ENCODE results near the gene MYO7B. TPM values are rescaled to one million over a fixed set of nuclear protein-coding genes. Genes with fewer than 3 reads are reported as not detected.

The MYO7B gene
- total RNA-seq, 1 donor from 2014 or later: 0.07 TPM

DNA sequence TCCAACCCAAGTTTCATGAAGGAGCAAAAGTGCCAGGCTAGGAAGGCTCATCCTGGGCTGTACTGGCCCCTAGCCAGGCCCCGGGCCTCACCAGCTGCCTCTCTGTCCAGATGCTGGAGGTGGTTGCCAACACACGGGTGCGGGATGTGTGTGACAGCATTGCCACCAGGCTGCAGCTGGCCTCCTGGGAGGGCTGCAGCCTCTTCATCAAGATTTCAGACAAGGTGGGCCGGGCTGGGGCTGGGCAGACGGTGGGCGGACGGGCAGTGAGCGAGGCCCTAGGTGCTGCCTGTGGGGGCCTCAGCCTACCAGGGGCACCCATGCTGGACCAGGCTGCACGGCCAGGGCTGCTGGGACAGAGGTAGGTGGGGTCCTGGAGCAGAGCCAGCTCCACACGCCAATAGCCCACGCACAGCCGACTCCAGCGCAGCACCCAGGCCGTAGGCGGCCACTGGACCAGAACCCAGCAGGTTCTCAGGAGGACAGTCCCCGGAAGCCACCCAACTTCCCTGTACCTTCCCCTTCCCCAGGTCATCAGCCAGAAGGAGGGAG lies 98.7 kb downstream of the MYO7B start:
- no peak for DNase-seq (ENCODE audit: low spot score)
- peaks cover 10% of the 10 kb centered on the region for H3K4me1 Mint-ChIP-seq (ENCODE audit: low read depth)
- no peaks in the 10 kb centered on the region for H3K9me3 Mint-ChIP-seq
- intact Hi-C loops (cut with micrococcal nuclease): no loop called here
- no peaks in the 10 kb centered on the region for H3K36me3 Mint-ChIP-seq (ENCODE audit: low read depth)
- H3K27ac Mint-ChIP-seq: no peak overlapping the region
- H3K4me3 Mint-ChIP-seq (ENCODE audit: low read depth): no peak overlapping the region
- H3K27me3 Mint-ChIP-seq (ENCODE audit: low read depth): no peaks in the 10 kb centered on the region

DNA sequence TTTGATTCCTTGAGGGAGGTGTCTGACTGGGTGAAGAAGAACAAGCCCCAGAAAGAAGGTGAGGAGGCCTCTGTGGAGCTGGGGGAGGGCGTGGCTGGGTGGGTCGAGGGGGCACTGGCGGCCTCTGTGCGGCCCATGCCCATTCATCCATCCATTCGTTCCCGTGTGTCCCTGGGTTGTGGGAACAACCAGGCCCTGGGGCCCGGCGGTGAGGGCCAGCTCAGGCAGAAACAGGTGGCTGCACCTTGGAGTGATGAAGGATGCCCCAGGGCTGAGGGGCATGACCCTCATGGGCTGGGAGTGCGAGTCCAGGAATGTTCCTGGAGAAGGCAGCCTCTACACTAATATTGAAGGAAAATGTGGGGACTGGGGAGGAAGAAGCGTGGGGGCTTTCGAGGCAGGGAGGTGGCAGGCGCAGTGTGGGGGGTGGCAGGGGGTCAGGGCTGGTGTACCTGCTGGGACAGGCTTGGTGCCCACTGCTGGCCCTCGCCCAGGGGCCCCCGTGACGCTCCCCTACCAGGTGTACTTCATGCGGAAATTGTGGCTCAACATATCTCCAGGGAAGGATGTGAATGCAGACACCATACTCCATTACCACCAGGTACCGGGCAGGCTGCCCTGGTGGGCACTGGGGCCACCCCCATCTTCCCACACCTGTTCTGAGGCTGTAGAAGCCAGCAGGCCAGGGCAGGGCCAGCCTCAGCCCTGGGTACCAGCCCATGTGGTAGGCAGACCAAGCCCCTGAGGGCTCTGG lies 99.3 kb downstream of the MYO7B start:
- H3K4me1 Mint-ChIP-seq (ENCODE audit: low read depth): peaks cover 10% of the 10 kb centered on the region
- intact Hi-C loops (cut with micrococcal nuclease): no loop called here
- no peak for DNase-seq (ENCODE audit: low spot score)
- no peaks in the 10 kb centered on the region for H3K27me3 Mint-ChIP-seq (ENCODE audit: low read depth)
- no peaks in the 10 kb centered on the region for H3K9me3 Mint-ChIP-seq
- H3K36me3 Mint-ChIP-seq (ENCODE audit: low read depth): no peaks in the 10 kb centered on the region
- H3K4me3 Mint-ChIP-seq (ENCODE audit: low read depth): no peak overlapping the region
- no peak overlapping the region for H3K27ac Mint-ChIP-seq

DNA sequence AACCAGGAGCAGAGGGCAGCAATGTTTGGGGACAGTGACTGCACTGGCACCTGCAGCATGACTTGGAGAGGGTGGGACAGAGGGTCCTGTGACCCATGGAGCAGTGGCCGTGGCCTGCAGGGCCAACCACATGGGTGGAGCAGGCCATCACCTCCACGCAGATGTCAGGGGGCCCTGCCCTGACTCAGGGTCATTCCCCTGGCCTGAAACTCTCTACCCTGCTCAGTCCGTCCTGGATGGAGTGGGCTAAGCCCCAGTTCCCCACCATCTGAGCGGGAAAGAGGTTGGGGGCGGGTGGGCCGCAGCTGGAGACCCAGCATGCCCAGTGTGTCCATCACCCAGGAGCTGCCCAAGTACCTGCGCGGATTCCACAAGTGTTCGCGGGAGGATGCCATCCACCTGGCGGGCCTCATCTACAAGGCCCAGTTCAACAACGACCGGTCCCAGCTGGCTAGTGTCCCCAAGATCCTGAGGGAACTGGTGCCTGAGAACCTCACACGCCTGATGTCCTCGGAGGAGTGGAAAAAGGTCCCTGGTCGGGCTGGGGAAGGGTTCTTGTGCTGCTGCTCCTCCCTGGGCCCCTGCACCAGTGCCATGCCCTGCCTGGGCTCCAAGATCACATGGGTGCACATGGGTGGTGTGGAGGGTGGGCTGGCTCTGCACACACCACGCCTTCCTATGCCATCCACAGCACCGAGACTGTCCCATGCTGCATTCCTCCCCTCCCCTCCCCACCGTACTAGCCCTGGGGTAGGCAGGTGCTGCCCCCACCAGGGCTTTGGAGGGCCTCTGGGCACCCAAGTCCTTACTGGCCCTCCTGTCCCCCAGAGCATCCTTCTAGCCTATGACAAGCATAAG lies 100.1 kb downstream of the MYO7B start:
- H3K4me3 Mint-ChIP-seq (ENCODE audit: low read depth): no peak overlapping the region
- no peak for DNase-seq (ENCODE audit: low spot score)
- no peaks in the 10 kb centered on the region for H3K36me3 Mint-ChIP-seq (ENCODE audit: low read depth)
- H3K4me1 Mint-ChIP-seq (ENCODE audit: low read depth): peaks cover 10% of the 10 kb centered on the region
- H3K27me3 Mint-ChIP-seq (ENCODE audit: low read depth): no peaks in the 10 kb centered on the region
- no peaks in the 10 kb centered on the region for H3K9me3 Mint-ChIP-seq
- intact Hi-C loops (cut with micrococcal nuclease): no loop called here
- no peak overlapping the region for H3K27ac Mint-ChIP-seq

DNA sequence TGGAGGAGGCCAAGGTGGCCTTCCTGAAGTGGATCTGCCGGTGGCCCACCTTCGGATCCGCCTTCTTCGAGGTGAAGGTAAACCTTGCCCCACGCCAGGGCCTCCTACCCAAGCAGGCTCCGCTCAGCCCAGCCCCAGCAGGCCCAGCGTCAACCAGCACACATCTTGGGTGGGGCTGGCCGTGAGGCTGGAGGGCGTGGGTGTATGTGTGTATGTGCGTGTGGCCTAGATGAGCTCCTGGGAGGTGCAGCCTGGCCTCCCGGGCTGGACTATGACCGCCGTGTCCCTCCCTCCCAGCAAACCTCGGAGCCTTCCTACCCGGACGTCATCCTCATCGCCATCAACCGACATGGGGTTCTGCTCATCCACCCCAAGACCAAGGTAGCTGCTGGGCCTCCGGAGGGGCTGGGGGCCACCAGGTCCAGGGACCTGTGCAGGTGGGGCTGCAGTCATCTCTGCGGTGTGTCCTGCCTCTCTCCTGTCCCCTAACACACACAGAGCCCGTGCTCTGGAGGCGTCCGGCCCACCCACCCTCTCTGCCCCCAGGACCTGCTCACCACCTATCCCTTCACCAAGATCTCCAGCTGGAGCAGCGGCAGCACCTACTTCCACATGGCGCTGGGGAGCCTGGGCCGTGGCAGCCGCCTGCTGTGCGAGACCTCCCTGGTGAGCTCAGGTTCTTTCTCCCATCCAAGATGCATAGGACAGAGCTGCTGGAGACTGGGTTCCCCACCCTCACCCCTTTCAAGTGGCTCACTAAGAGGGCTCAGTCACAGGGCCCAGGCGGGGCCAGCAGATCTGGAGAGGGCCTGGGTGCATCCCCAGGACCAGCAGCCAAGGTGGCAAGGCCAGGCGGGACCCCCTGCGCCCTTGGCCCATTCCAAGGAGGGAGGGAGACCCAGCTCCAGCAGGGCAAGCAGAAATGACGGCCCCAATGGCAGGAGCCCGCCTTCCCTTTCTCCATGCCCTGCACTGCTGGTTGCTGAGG lies 101.1 kb downstream of the MYO7B start:
- no peak overlapping the region for H3K4me3 Mint-ChIP-seq (ENCODE audit: low read depth)
- no peaks in the 10 kb centered on the region for H3K27me3 Mint-ChIP-seq (ENCODE audit: low read depth)
- no peaks in the 10 kb centered on the region for H3K9me3 Mint-ChIP-seq
- H3K27ac Mint-ChIP-seq: no peak overlapping the region
- intact Hi-C loops (cut with micrococcal nuclease): no loop called here
- peaks cover 13% of the 10 kb centered on the region for H3K4me1 Mint-ChIP-seq (ENCODE audit: low read depth)
- no peaks in the 10 kb centered on the region for H3K36me3 Mint-ChIP-seq (ENCODE audit: low read depth)
- no peak for DNase-seq (ENCODE audit: low spot score)

DNA sequence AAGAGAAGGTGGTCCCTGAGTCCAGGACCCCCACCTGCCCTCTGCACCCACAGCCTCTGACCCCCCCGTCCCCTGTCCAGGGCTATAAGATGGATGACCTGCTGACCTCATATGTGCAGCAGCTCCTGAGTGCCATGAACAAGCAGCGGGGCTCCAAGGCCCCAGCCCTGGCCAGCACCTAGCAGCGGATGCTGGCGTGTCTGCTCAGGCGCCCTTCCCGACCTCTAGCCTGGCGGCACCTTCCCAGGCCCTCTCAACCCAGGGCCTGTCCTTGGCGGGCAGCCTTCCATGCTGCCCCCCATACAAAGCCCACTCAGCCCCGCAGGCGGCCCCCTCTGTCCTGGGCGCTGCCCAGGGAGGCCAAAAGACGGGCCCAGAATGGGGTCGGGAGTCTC lies 101.8 kb downstream of the MYO7B start:
- intact Hi-C loops (cut with micrococcal nuclease): no loop called here
- peaks cover 13% of the 10 kb centered on the region for H3K4me1 Mint-ChIP-seq (ENCODE audit: low read depth)
- DNase-seq (ENCODE audit: low spot score): no peak
- H3K27me3 Mint-ChIP-seq (ENCODE audit: low read depth): no peaks in the 10 kb centered on the region
- H3K36me3 Mint-ChIP-seq (ENCODE audit: low read depth): no peaks in the 10 kb centered on the region
- H3K4me3 Mint-ChIP-seq (ENCODE audit: low read depth): no peak overlapping the region
- H3K27ac Mint-ChIP-seq: no peak overlapping the region
- H3K9me3 Mint-ChIP-seq: no peaks in the 10 kb centered on the region

DNA sequence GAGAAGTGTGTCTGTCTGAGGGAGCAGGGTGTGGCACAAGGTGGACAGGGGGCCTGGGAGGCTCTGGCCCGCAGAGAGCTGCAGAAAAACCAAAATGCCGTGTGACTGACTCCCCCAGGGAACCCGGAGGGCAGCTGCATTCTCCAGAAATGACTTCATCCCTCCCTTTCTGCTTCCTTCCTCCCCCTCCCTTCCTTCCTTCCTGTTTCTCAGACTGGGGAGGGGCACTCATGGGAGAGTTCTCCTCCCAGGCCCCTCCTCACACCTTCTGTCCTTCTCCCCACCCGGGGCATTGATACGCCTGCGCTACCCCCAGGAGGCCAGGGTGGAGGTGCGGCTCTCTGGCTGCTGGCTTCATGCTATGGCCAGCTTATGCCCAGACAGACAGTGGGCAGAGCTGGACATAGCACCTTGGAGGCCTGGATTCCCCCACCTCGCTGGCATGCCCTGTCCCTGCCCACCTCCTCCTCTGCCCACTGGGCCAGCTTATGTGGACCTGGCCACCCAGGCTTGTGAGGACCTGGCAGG lies 102.3 kb downstream of the MYO7B start:
- intact Hi-C loops (cut with micrococcal nuclease): no loop called here

DNA sequence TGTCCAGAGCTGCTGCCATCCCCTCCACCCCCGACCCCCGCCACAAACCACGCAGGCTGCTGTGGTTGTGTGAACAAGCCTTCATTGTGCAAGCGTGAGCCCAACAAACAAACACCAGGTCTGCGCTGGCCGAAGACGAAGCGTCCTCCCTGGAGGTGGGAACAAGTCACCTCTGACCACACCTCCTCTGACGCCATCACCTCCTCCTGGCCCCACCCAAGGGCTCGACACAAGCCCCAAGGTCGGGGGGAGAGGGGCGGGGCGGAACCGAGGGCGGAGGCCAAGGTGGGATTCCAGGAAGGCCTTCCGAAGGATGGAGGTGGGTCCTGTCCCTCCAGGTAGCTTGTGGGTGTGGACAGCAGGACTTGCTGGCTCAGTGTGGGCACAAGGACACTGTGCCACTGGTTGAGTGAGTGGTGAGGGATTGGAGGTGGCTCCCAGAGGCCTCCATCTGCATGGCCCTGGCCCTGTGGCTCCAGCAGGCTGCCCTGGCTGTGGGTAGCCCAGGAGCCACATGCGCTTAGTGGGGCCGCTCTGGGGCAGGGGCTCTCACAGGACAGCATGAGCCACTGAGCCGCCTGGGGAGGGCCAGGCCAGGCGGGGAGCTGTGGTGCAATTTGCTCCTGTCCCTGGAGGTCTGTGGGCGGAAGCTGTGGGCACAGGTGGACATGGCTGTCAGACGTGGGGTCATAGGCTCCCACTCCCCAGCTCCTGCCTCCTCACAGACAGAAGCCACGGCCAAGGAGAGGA lies 103.1 kb downstream of the MYO7B start:
- Mint-ChIP-seq H3K9me3 (no peaks in the 10 kb centered on the region), H3K27ac (peak overlapping the region; percentile 78), H3K27me3 (ENCODE audit: low read depth) (no peaks in the 10 kb centered on the region), H3K36me3 (ENCODE audit: low read depth) (no peaks in the 10 kb centered on the region), H3K4me3 (ENCODE audit: low read depth) (no peak overlapping the region), H3K4me1 (ENCODE audit: low read depth) (peaks cover 10% of the 10 kb centered on the region)
- intact Hi-C loops (cut with micrococcal nuclease): no loop called here
- DNase-seq (ENCODE audit: low spot score): no peak

More for the DNA sequence above, 102.3 kb downstream of the MYO7B start:
- H3K4me3 Mint-ChIP-seq (ENCODE audit: low read depth): no peak overlapping the region
- H3K4me1 Mint-ChIP-seq (ENCODE audit: low read depth): peaks cover 13% of the 10 kb centered on the region
- H3K27ac Mint-ChIP-seq: peak overlapping the region; percentile 78
- H3K9me3 Mint-ChIP-seq: no peaks in the 10 kb centered on the region
- H3K27me3 Mint-ChIP-seq (ENCODE audit: low read depth): no peaks in the 10 kb centered on the region
- no peak for DNase-seq (ENCODE audit: low spot score)
- no peaks in the 10 kb centered on the region for H3K36me3 Mint-ChIP-seq (ENCODE audit: low read depth)

DNA sequence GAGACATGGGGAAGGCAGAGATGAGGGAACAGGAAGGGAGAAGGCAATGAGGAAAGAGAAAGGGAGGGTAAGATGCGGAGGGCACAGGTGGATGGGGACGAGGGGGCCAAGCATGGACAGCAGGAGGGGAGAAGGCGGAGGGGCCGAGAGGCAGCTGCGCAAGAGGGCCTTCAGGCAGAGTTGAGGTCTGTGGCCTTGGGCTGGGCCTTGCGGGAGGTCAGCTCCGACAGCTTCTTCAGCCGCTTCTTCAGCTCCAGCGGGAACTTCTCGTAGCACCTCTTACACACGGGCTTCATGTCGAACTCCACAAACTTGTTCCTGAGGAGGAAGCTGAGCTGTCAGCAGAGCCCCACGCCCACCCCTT lies 103.6 kb downstream of the MYO7B start:
- Mint-ChIP-seq H3K4me3 (ENCODE audit: low read depth) (no peak overlapping the region), H3K4me1 (ENCODE audit: low read depth) (peaks cover 10% of the 10 kb centered on the region), H3K36me3 (ENCODE audit: low read depth) (no peaks in the 10 kb centered on the region), H3K27me3 (ENCODE audit: low read depth) (no peaks in the 10 kb centered on the region), H3K9me3 (no peaks in the 10 kb centered on the region), H3K27ac (peak overlapping the region; percentile 0)
- DNase-seq (ENCODE audit: low spot score): no peak
- intact Hi-C loops (cut with micrococcal nuclease): no loop called here

DNA sequence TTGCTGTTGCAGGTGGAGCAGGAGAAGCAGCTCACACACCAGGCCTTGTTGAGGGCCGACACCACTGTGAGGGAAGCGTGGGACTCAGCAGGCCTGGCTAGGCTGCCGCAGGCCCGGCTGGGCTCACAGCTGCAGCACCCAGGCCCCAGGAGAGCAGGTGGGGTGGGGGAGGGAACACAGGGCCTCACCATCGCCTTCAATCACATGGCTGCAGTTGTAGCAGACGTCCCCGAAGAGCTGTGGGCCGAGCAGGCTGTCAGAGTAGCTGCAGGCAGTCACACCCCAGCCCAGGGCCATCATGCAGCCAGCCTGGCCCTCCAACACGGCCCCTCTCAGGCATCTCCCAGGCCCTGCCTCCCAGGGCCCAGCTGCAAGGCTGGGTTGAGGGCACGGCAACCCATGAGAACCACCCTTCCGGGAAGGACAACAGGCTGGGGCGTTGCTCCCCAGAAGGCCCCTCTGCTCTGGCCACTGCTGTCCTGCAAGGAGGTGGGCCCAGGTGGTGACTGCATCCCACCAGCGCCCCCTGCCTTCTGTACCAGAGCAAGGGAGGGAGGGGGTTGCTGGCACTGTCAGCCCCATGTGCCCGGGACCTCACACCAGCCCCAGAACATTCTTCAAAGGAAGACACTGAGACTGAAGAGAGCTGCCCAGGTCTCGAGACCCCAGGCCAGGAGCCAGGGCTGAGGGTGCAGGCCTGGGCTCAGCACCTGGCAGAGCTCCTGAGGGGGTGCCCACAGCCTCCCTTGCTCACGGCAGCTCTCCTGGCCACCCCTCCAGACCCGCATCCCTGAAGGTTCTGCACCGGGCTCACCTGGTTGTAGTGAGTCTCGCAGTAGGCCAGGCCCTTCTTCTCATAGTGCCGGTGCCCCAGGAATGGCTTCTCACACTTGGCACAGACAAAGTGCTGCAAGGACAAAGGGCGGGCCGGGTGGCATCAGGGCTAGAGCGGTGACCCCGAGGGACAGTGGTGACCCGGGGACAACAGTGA lies 104.9 kb downstream of the MYO7B start:
- Mint-ChIP-seq H3K4me1 (ENCODE audit: low read depth) (peaks cover 12% of the 10 kb centered on the region), H3K27ac (peak overlapping the region; percentile 42), H3K27me3 (ENCODE audit: low read depth) (no peaks in the 10 kb centered on the region), H3K4me3 (ENCODE audit: low read depth) (peak overlapping the region; percentile 33), H3K36me3 (ENCODE audit: low read depth) (no peaks in the 10 kb centered on the region), H3K9me3 (no peaks in the 10 kb centered on the region)
- DNase-seq (ENCODE audit: low spot score): peak; percentile 17
- intact Hi-C loops (cut with micrococcal nuclease): loop anchor here (5.0 kb wide), 1 partner anchor 832 kb away; no protein-coding TSS in a partner anchor

DNA sequence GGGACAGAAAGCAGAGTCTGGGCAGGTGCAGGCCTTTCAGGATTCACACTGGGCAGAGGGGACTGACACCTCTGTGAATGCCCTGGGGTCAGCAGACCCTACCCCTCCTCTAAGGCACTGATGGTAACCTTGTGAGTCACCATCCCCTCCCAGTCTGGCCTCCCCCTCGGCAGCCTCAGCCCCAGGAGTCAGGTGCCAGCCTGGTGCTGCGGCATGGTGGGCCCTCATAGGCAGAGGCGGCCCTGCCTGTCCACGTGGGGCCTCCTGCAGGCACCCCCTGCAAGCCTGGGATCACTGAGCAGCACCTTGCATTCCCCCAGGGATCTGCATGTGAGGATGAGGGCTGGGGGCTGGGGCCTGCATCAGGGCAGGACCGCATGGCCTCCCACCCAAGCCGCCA lies 105.7 kb downstream of the MYO7B start:
- peaks cover 12% of the 10 kb centered on the region for H3K4me1 Mint-ChIP-seq (ENCODE audit: low read depth)
- H3K36me3 Mint-ChIP-seq (ENCODE audit: low read depth): no peaks in the 10 kb centered on the region
- H3K9me3 Mint-ChIP-seq: no peaks in the 10 kb centered on the region
- peak overlapping the region; percentile 30 for H3K4me3 Mint-ChIP-seq (ENCODE audit: low read depth)
- H3K27ac Mint-ChIP-seq: no peak overlapping the region
- DNase-seq (ENCODE audit: low spot score): no peak
- no peaks in the 10 kb centered on the region for H3K27me3 Mint-ChIP-seq (ENCODE audit: low read depth)
- intact Hi-C loops (cut with micrococcal nuclease): loop anchor here (5.0 kb wide), 1 partner anchor 831 kb away; no protein-coding TSS in a partner anchor

Measured in activated T-helper 2 cell treated with anti-CD3 and anti-CD28 coated beads, Interferon-gamma antibody, Interleukin-2, Interleukin-4, amounts not matched to agents 10 μg/mL and 5 μg/mL and 100 μg/mL, durations not matched to agents 14 hours and 24 hours and 36 hours (primary cell).